NCI-H345 (cell line): ENCODE results near the gene STAT6.
A peak's percentile ranks its signal among the peaks of the same experiment; 100 is the strongest.
"Not testable (repeated sequence)": the region's sequence is repeated elsewhere in the genome, so short reads cannot be mapped to it uniquely, and the experiment has no call there.

Experiments
- DNase-seq: peaks from one replicate; lab custom pipeline; 2025; lab: John Stamatoyannopoulos, UW

STAT6 gene

GRCh38 chr12:57087010-57087690, 24.0 kb downstream of the STAT6 start:
- DNase-seq: peak; percentile 33

GRCh38 chr12:57086493-57087009, 24.6 kb downstream of the STAT6 start:
- DNase-seq: no peak

DNA sequence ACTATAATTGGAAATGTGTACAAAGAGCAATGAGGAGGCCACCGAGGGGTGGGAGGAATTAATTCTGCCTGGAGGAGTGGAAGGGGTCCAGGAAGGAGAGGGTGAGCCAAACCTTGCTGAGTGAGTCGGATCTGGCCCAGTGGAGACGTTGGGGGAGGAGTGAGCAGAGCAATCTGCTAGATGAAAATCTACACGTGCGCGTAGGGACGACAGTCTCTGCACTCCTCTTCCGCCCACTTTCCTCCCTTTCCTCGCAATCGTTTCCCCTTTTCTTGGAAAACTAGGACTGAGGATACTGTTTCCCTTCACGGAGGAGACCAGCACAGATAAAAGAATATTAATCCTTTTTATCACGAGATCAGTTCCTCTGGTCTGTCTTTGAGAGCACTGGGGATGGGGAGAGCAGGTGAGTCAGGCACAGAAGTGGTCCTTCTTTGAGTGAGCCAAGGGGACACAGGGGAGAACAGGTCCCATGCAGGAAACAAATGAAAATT, 25.1 kb downstream of the STAT6 start:
- no peak for DNase-seq

- DNase-seq: no peak
Measured at GRCh38 chr12:57080855-57081254, 30.3 kb downstream of the STAT6 start.

DNA sequence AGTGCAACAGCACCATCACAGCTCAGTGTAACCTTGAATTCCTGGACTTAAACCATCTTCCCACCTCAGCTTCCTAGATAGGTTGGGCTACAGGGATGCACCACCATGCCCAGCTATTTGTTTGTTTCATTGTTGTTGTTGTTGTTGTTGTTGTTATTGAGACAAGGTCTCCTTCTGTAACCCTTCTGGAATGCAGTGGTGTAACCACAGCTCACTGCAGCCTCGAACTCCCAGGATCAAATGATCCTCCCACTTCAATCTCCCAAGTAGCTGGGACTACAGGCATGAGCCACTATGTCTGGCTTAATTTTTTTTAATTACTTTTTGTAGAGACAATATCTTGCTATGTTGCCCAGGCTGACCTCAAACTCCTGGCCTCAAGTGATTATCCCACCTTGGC, 31.3 kb downstream of the STAT6 start:
- no peak for DNase-seq

- DNase-seq: peak; percentile 100
Measured at GRCh38 chr12:57078519-57079404, 32.4 kb downstream of the STAT6 start, which contains the start of gene NEMP1. Gene NEMP1, minus strand, starts transcription at chr12:57078791. Its CDS starts 46 bp downstream, at chr12:57078745.

- DNase-seq: not testable (repeated sequence)
Measured at GRCh38 chr12:57073566-57074450, 37.4 kb downstream of the STAT6 start.

- no peak for DNase-seq
Measured at GRCh38 chr12:57072661-57073060, 38.5 kb downstream of the STAT6 start.

- peak; percentile 58 for DNase-seq
Measured at GRCh38 chr12:57069523-57069922, 41.6 kb downstream of the STAT6 start.

DNA sequence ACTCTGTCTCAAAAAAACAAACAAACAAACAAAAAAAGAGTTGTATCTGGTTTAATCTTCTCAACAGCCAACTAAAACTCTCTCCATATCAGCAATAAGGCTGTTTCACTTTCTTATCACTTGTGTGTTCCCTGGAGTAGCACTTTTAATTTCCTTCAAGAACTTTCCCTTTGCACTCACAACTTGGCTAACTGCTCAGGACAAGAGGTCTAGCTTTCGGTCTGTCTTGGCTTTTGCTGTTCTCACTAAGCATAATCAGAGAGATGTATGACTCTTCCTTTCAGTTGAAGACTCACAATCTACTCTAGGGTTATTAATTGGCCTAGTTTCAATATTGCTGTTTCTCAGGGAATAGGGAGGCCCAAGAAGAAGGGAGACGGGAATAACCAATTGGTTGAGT, 44.9 kb downstream of the STAT6 start:
- DNase-seq: no peak

DNA sequence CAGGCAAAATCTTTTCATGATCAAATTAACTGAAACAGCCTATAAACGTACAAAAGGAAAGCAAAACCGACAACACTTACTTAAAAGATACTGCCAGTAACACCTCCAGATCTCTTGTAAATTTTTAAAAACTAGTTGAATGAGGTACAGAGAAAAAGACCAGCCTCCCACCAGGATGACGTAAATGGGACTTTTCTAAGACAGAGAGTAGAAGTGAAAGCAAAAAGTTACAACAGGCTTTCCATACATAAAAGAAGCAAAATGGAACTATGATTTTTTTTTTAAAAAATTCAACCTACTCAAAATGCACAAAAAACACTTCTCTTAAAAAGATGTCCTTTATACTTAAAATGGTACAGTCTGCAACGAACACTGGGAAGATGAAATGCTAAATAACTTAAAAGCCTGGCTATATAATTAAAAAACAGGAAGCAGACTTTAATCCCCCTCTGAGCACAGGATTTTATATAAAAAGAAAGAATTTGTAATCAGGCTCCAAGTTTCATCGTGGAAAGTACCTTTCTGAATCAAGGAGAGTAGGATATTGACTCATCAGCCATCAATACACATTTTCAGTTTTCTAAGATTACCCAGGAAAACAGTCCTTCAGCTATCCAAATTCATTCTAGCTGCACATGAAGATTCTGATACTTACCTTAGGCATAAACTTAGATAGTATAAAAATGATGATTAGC, 47.0 kb downstream of the STAT6 start:
- no peak for DNase-seq

GRCh38 chr12:57058454-57058853, 52.7 kb downstream of the STAT6 start:
- DNase-seq: no peak

- no peak for DNase-seq
Measured at GRCh38 chr12:57057067-57057751, 54.0 kb downstream of the STAT6 start.

- DNase-seq: no peak
Measured at GRCh38 chr12:57055824-57056223, 55.3 kb downstream of the STAT6 start.

- DNase-seq: not testable (repeated sequence)
Measured at GRCh38 chr12:57053901-57054300, 57.3 kb downstream of the STAT6 start.

- not testable (repeated sequence) for DNase-seq
Measured at GRCh38 chr12:57053146-57053545, 58.0 kb downstream of the STAT6 start.

GRCh38 chr12:57051011-57051410, 60.2 kb downstream of the STAT6 start:
- no peak for DNase-seq

DNA sequence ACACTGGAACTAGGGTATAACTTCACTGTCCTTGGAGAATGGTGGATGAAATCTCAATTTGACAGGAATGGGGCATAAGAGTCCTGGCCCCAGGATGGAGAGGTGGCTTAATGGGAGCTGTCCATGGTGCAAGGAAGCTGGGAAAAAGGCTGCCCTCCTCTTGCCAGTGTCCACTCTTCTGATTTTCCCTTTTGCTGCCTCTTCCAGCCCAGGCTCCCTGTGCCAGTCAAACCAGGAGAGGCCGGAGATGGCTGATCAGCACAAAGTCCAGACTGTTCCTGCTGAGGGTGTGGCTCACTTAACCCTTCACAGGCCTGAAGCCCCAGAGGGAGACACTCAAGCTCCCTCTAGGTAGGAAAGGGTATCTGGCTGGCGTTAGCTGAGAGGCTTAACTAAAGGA, 61.3 kb downstream of the STAT6 start, which contains the start of gene MYO1A:
Gene MYO1A, minus strand, starts transcription at position 240 of the 400 bp plus-strand sequence. CDS start 1,806 bp downstream, outside the sequence.
- DNase-seq: no peak

DNA sequence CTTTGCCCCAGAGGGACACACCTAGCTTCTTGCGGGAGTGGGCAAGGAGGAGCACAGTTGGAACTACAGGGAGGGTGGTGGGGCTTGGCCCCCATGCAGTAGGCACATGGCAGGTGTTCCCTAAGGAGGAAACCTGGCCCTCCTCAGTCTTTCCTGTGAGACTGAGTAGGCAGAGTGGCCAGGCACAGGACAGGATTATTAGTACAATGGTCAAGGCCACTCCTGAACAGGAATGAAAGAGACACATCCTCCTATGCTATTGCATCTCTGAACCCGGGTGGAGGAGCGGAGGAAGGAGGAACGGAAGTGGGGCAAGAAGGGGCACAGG, 62.1 kb downstream of the STAT6 start:
- DNase-seq: no peak

DNA sequence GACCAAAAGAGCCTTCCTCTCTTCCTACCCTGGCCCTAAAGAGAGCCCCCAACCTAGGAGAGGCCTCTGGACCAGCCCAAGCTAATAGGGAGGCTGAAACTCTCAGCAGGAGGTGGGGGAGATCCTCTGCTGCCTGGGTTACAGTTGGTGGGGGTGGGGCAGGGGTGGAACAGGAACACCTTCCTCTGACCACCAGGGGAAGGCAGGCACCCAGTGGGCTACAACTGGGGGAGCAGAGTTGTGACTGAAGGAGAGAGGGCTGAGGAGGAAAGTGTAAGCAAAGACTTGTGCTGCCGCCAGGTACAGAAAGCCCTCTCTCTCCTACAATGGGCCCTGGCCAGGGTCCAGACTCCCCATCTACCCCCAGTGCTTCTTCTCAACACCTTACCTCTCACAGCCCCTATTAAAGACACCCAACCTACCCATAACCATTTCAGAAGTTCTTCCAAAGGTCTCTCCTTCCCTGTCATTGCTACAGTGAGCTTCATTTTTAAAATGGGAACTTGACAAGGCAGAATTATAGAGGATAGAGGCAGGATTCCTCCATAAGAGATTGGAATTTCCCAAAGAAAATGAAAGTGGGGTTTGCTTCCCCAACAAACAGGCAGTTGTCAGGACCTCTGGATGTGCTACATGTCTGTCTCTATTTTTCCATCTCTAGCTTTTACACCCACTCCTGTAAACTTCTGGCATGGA, 62.6 kb downstream of the STAT6 start:
- no peak for DNase-seq
